Gastroesophageal sphincter (tissue), 3 donors: ENCODE results near the gene DYNLT2.

ENCODE experiments used
- CTCF ChIP-seq, 4 experiments: fragments of 200-600 bp in 2 of 4; fragments of 450-650 bp in 2 of 4; sonication (generic) in 1 of 4; IDR thresholded peaks; one replicate each; pipeline ENCODE4 v1.5.1; 2017 to 2019; ENCODE audit warnings: antibody characterized with exemption in 4 of 4, mild to moderate bottlenecking in 2 of 4, moderate library complexity in 2 of 4
- POLR2A ChIP-seq, 2 donors: fragments of 450-650 bp; IDR thresholded peaks; one replicate each; pipeline ENCODE4 v1.6.1; 2017; ENCODE audit warnings: antibody characterized with exemption in 2 of 2, mild to moderate bottlenecking in 2 of 2, moderate library complexity in 1 of 2

GRCh38 chr6:169702840-169703246, 48.5 kb downstream of the DYNLT2 start:
- TF ChIP-seq CTCF (IDR thresholded peaks at IDR 0.05) (no peak), POLR2A (IDR thresholded peaks at IDR 0.05) (no peak)
